GM10847 (cell line): ENCODE results near the gene UPK3A.

Experiments
- POLR2A ChIP-seq: IDR thresholded peaks from 2 replicates; pipeline ENCODE4 v1.6.1; 2011; ENCODE audit not compliant: insufficient read length; ENCODE audit errors: extremely low read depth

UPK3A gene

GRCh38 chr22:45291061-45291930 is 6.5 kb downstream of the UPK3A start:
- TF ChIP-seq POLR2A = no peak

- TF ChIP-seq POLR2A = no peak
These were observed 7.2 kb downstream of the UPK3A start for GRCh38 chr22:45291931-45292290.

GRCh38 chr22:45292731-45293442 is 8.1 kb downstream of the UPK3A start:
- TF ChIP-seq POLR2A = no peak

- no peak for TF ChIP-seq POLR2A
These were observed 9.3 kb downstream of the UPK3A start for GRCh38 chr22:45294030-45294429.

- TF ChIP-seq POLR2A = no peak
These were observed 10.7 kb downstream of the UPK3A start for GRCh38 chr22:45295492-45295891.

- TF ChIP-seq POLR2A = no peak
These were observed 12.0 kb downstream of the UPK3A start for GRCh38 chr22:45296628-45297297.

GRCh38 chr22:45298934-45299505 is 14.3 kb downstream of the UPK3A start:
- TF ChIP-seq POLR2A = no peak

- TF ChIP-seq POLR2A = no peak
These were observed 18.0 kb downstream of the UPK3A start for GRCh38 chr22:45302751-45303150.

- TF ChIP-seq POLR2A = no peak
These were observed 18.4 kb downstream of the UPK3A start for GRCh38 chr22:45303181-45303580.

GRCh38 chr22:45304971-45305370 is 20.2 kb downstream of the UPK3A start:
- TF ChIP-seq POLR2A = no peak

GRCh38 chr22:45305456-45306075 is 20.8 kb downstream of the UPK3A start:
- no peak for TF ChIP-seq POLR2A

- TF ChIP-seq POLR2A = no peak
These were observed 21.4 kb downstream of the UPK3A start for GRCh38 chr22:45306139-45306538.

GRCh38 chr22:45308391-45308956 is 23.7 kb downstream of the UPK3A start:
- TF ChIP-seq POLR2A = no peak

GRCh38 chr22:45308957-45309421 is 24.2 kb downstream of the UPK3A start:
- no peak for TF ChIP-seq POLR2A

- peak; percentile 74 for TF ChIP-seq POLR2A
These were observed 24.9 kb downstream of the UPK3A start, which contains the start of gene FAM118A for GRCh38 chr22:45309422-45310227. Gene FAM118A (plus strand): TSS chr22:45309934. CDS start chr22:45322380, 12,446 bp downstream.
